H1 (cell line): ENCODE measurements around the gene OSBPL2. TPM values are rescaled to one million over a fixed set of nuclear protein-coding genes. Genes with fewer than 3 reads are reported as not detected.

Experiments used
- CTCF ChIA-PET: fragments of 300-600 bp; sonication (Branson Sonifier 250); formaldehyde crosslinking; loops from one replicate; lab custom pipeline; 2021; ENCODE audit not compliant: partially characterized antibody; lab: Charles Lee
- POLR2A ChIA-PET: fragments of 300-600 bp; sonication (Branson Sonifier 250); formaldehyde crosslinking; loops from one replicate; lab custom pipeline; 2021; ENCODE audit warnings: inconsistent platforms; ENCODE audit not compliant: partially characterized antibody; lab: Charles Lee
- DNase-seq, 2 experiments: peaks; one replicate each; pipeline versions ENCODE4 v3.0.0 to v3.0.0-alpha.2; 2010 to 2022; ENCODE audit warnings: low spot score in 2 of 2, low read depth in 1 of 2, mixed read lengths in 1 of 2
- FAIRE-seq: peaks from 2 replicates; lab custom pipeline; 2011; peaks lifted over from hg19 to GRCh38; lab: Jason Lieb, UNC
- H2AFZ ChIP-seq: 2 replicates; pipeline ENCODE4 v1.8.1; 2012; ENCODE audit warnings: low read length, inconsistent platforms
- H2AK5ac ChIP-seq: 2 replicates; pipeline ENCODE4 v1.6.1; 2013; ENCODE audit warnings: low read depth, low read length
- H2BK120ac ChIP-seq: replicated peaks from 2 replicates; pipeline ENCODE3; 2013; ENCODE audit warnings: low read depth, low read length, inconsistent platforms
- H2BK12ac ChIP-seq: 2 replicates; pipeline ENCODE4 v1.6.1; 2013; ENCODE audit warnings: low read depth, low read length
- H2BK15ac ChIP-seq: 2 replicates; pipeline ENCODE4 v1.6.1; 2013; ENCODE audit warnings: low read length
- H2BK20ac ChIP-seq: 2 replicates; pipeline ENCODE4 v1.6.1; 2013; ENCODE audit warnings: low read length
- H2BK5ac ChIP-seq: 2 replicates; pipeline ENCODE4 v1.6.1; 2013; ENCODE audit warnings: low read depth, low read length
- H3K14ac ChIP-seq: 2 replicates; pipeline ENCODE4 v1.6.1; 2013; ENCODE audit warnings: inconsistent platforms; ENCODE audit not compliant: insufficient read length
- H3K18ac ChIP-seq: 2 replicates; pipeline ENCODE4 v1.6.1; 2013; ENCODE audit warnings: low read length; ENCODE audit errors: extremely low read depth
- H3K23ac ChIP-seq: 2 replicates; pipeline ENCODE4 v1.6.1; 2013; ENCODE audit warnings: inconsistent platforms; ENCODE audit not compliant: insufficient read length
- H3K23me2 ChIP-seq: 2 replicates; pipeline ENCODE4 v1.6.1; 2013; ENCODE audit warnings: low read depth, low read length
- H3K27ac ChIP-seq: 2 replicates; pipeline ENCODE4 v1.6.1; 2011; ENCODE audit warnings: low read depth, low read length, inconsistent platforms
- H3K27me3 ChIP-seq, 4 experiments: replicated peaks in 1 of 4; 1 replicate in 1 of 4; 2 replicates in 3 of 4; pipeline versions ENCODE4 v1.6.1 to v1.8.1; 2011 to 2013; ENCODE audit warnings: low read length in 3 of 4, mild to moderate bottlenecking in 3 of 4, inconsistent platforms in 2 of 4, mixed read lengths in 2 of 4, moderate library complexity in 1 of 4; ENCODE audit not compliant: control insufficient read depth in 3 of 4, insufficient read depth in 3 of 4; ENCODE audit errors: extremely low read depth in 1 of 4
- H3K36me3 ChIP-seq, 4 experiments: 2 replicates each; pipeline versions ENCODE4 v1.6.1 to v1.8.1; 2011 to 2013; ENCODE audit warnings: mild to moderate bottlenecking in 4 of 4, low read length in 3 of 4, moderate library complexity in 2 of 4, control low read depth in 1 of 4, inconsistent platforms in 1 of 4; ENCODE audit not compliant: insufficient read depth in 4 of 4, control insufficient read depth in 2 of 4
- H3K4ac ChIP-seq: replicated peaks from 2 replicates; pipeline ENCODE3; 2013; ENCODE audit warnings: low read length, low read depth, mixed read lengths, inconsistent platforms; ENCODE audit not compliant: insufficient read length
- H3K4me1 ChIP-seq, 4 experiments: replicated peaks in 1 of 4; 1 replicate in 1 of 4; 2 replicates in 3 of 4; pipeline versions ENCODE4 v1.6.1 to v1.8.1; 2011 to 2013; ENCODE audit warnings: low read length in 3 of 4, inconsistent platforms in 2 of 4, mixed read lengths in 1 of 4; ENCODE audit not compliant: insufficient read depth in 4 of 4, control insufficient read depth in 3 of 4
- H3K4me2 ChIP-seq, 2 experiments: 2 replicates each; pipeline versions ENCODE4 v1.6.1 to v1.8.1; 2011 to 2013; ENCODE audit warnings: low read depth in 2 of 2, low read length in 2 of 2, control low read depth in 1 of 2, inconsistent platforms in 1 of 2, mild to moderate bottlenecking in 1 of 2; ENCODE audit not compliant: insufficient read depth in 1 of 2
- H3K4me3 ChIP-seq, 4 experiments: fragments of 200-600, 300-600 bp in 1 of 4; sonication (generic), shearing (Covaris generic), sonication (Bioruptor Twin) in 1 of 4; 2 replicates each; pipeline versions ENCODE4 v1.5.1 to v1.8.1; 2011 to 2016; ENCODE audit warnings: low read length in 4 of 4, low read depth in 3 of 4, control low read depth in 2 of 4, inconsistent platforms in 2 of 4, mild to moderate bottlenecking in 2 of 4, mixed read lengths in 1 of 4, moderate library complexity in 1 of 4; ENCODE audit not compliant: insufficient read depth in 2 of 4; ENCODE audit errors: extremely low read depth in 1 of 4
- H3K56ac ChIP-seq: replicated peaks from 2 replicates; pipeline ENCODE3; 2013; ENCODE audit warnings: low read depth, mild to moderate bottlenecking, mixed read lengths, low read length, inconsistent platforms; ENCODE audit not compliant: insufficient read length
- H3K79me1 ChIP-seq: 2 replicates; pipeline ENCODE4 v1.6.1; 2013; ENCODE audit warnings: low read depth, low read length, control low read depth
- H3K79me2 ChIP-seq, 2 experiments: 2 replicates each; pipeline versions ENCODE4 v1.6.1 to v1.8.1; 2012 to 2013; ENCODE audit warnings: low read length in 2 of 2, mild to moderate bottlenecking in 2 of 2, inconsistent platforms in 1 of 2; ENCODE audit not compliant: insufficient read depth in 2 of 2, control insufficient read depth in 1 of 2
- H3K9ac ChIP-seq, 4 experiments: replicated peaks in 1 of 4; 1 replicate in 1 of 4; 2 replicates in 3 of 4; pipeline versions ENCODE4 v1.6.1 to v1.8.1; 2011 to 2013; ENCODE audit warnings: low read depth in 3 of 4, low read length in 3 of 4, control low read depth in 2 of 4, mild to moderate bottlenecking in 2 of 4, moderate library complexity in 2 of 4, inconsistent platforms in 1 of 4; ENCODE audit errors: extremely low read depth in 1 of 4
- H3K9me3 ChIP-seq, 2 experiments: 2 replicates each; pipeline versions ENCODE4 v1.6.1 to v1.8.1; 2012 to 2013; ENCODE audit warnings: mild to moderate bottlenecking in 2 of 2, moderate library complexity in 2 of 2, control low read depth in 1 of 2, inconsistent platforms in 1 of 2, low read depth in 1 of 2, low read length in 1 of 2, mixed read lengths in 1 of 2; ENCODE audit not compliant: insufficient read depth in 2 of 2
- H4K20me1 ChIP-seq, 2 experiments: replicated peaks in 1 of 2; 2 replicates each; pipeline versions ENCODE3 to v1.8.1; 2011 to 2013; ENCODE audit warnings: inconsistent platforms in 2 of 2, low read length in 2 of 2, mild to moderate bottlenecking in 1 of 2; ENCODE audit not compliant: insufficient read depth in 2 of 2, control insufficient read depth in 1 of 2
- H4K5ac ChIP-seq: 2 replicates; pipeline ENCODE4 v1.6.1; 2013; ENCODE audit warnings: low read length, low read depth, mixed read lengths, inconsistent platforms; ENCODE audit not compliant: insufficient read length
- H4K8ac ChIP-seq: 2 replicates; pipeline ENCODE4 v1.8.0; 2013; ENCODE audit warnings: mild to moderate bottlenecking, moderate library complexity, low read length, inconsistent platforms; ENCODE audit not compliant: insufficient read depth; ENCODE audit errors: extremely low read depth
- H4K91ac ChIP-seq: replicated peaks from 2 replicates; pipeline ENCODE3; 2013; ENCODE audit warnings: low read length, mixed read lengths, inconsistent platforms; ENCODE audit not compliant: insufficient read length
- CTBP2 ChIP-seq: IDR thresholded peaks from 2 replicates; pipeline ENCODE4 v1.7.0; 2011; ENCODE audit warnings: borderline replicate concordance, mild to moderate bottlenecking, moderate library complexity, mixed read lengths, low read length; ENCODE audit not compliant: insufficient read depth, insufficient read length
- POLR2A ChIP-seq, 2 experiments: IDR thresholded peaks; 1 replicate in 1 of 2; 2 replicates in 1 of 2; pipeline ENCODE4 v1.6.1; 2011; ENCODE audit warnings: low read depth in 2 of 2, low read length in 2 of 2, mild to moderate bottlenecking in 2 of 2; ENCODE audit errors: control extremely low read depth in 1 of 2
- POLR2AphosphoS5 ChIP-seq: IDR thresholded peaks from 2 replicates; pipeline ENCODE4 v1.6.1; 2011; ENCODE audit warnings: low read depth, low read length
- WGBS, 2 experiments: shearing (Covaris generic) in 1 of 2; methylation state at CpG; one replicate each; pipeline versions ENCODE4 v1.1.6 to v1.1.7; 2013 to 2015; ENCODE audit warnings: low lambda C conversion rate in 2 of 2, mixed read lengths in 2 of 2, inconsistent platforms in 1 of 2, low coverage in 1 of 2, missing lambda C conversion rate in 1 of 2; ENCODE audit not compliant: insufficient replicate concordance in 2 of 2, insufficient coverage in 1 of 2, insufficient read length in 1 of 2; ENCODE audit errors: extremely low coverage in 1 of 2, missing lambda C conversion rate in 1 of 2; 5-methylcytosine and 5-hydroxymethylcytosine counted together
- polyA plus RNA-seq, 7 experiments: library from polyadenylated mRNA; depleted of rRNA in 3 of 7; stranded (reverse) in 5 of 7; unstranded in 2 of 7; fragments of >200 nt in 5 of 7; fragments of 200-250 nt in 2 of 7; gene quantifications; 1 replicate in 5 of 7; 2 replicates in 1 of 7; 4 replicates in 1 of 7; pipeline versions ENCODE4 v1.2.1 to v1.2.3, GENCODE V29; 2011 to 2013; ENCODE audit warnings: missing spikeins in 2 of 7, mixed read lengths in 2 of 7
- total RNA-seq: library from RNA; stranded (reverse); fragmentation: NEBNext Ultra II Directional; extraction: Animal tissue kit (Norgen Biotek cat#: 25700); gene quantifications from 2 replicates; pipeline ENCODE4 v1.2.1, GENCODE V29; 2021

OSBPL2 gene
- total and polyA plus RNA-seq, 2 of the 8 experiments (the other 6 are each of a cell fraction or from before 2014, with no cell fraction given) = 11.7 to 42.4 TPM

- H3K4me2 ChIP-seq = no peak overlapping the region
- peak overlapping the region; percentile 79 for H4K8ac ChIP-seq
- peaks cover 18 to 31% of the 10 kb centered on the region in 2 experiments; a peak in 3 of 4 replicates for H3K79me2 ChIP-seq
- peaks cover 30 to 77% (median 61%) of the 10 kb centered on the region in 4 experiments for H3K36me3 ChIP-seq
- peaks cover 13% of the 10 kb centered on the region for H3K79me1 ChIP-seq
- H2BK20ac ChIP-seq = no peak overlapping the region
- no peak overlapping the region for H4K91ac ChIP-seq
- no peak overlapping the region for H3K56ac ChIP-seq
- 95% methylated on average over 40 of the region's 42 CpGs; no CpG with 5 or more reads in 1 of the 2 experiments for WGBS, 2 experiments
- H2AFZ ChIP-seq = no peak overlapping the region
- H4K5ac ChIP-seq = no peak overlapping the region
- H2AK5ac ChIP-seq = no peak overlapping the region
- FAIRE-seq (no peak), DNase-seq (no peak)
- no peak overlapping the region for H3K14ac ChIP-seq
- H4K20me1 ChIP-seq = peaks cover 34 to 54% of the 10 kb centered on the region in 2 experiments
- H2BK15ac ChIP-seq = no peak overlapping the region
- H3K27ac ChIP-seq = no peak overlapping the region
- no peak overlapping the region for H3K4me3 ChIP-seq
- H2BK120ac ChIP-seq = no peak overlapping the region
- ChIA-PET CTCF (interaction anchor here (1.0 to 3.2 kb wide), 7 partner anchors 19 to 96 kb away, joined by 3 to 15 read pairs (median 5); no protein-coding TSS in a partner anchor), POLR2A (interaction anchor here (0.9 to 14.6 kb wide), 13 partner anchors 8 to 81 kb away, joined by 3 to 170 read pairs (median 15); partner anchors contain the start of genes LAMA5 and RPS21)
- TF ChIP-seq POLR2AphosphoS5 (peak; percentile 47), POLR2A (IDR thresholded peaks at IDR 0.05; ENCODE audit: control extremely low read depth in 1 of 2, low read depth in 2 of 2, low read length in 2 of 2) (peak in 1 of 2 experiments; percentile 43; a peak in 1 of 3 replicates), CTBP2 (no peak)
- H3K18ac ChIP-seq = no peak overlapping the region
- H3K4me1 ChIP-seq = peaks cover 0 to 9% (median 4%) of the 10 kb centered on the region in 4 experiments; a peak in 5 of 7 replicates
- H3K27me3 ChIP-seq = no peaks in the 10 kb centered on the region
- no peak overlapping the region for H3K23ac ChIP-seq
- no peak overlapping the region for H2BK12ac ChIP-seq
- peaks cover 8% of the 10 kb centered on the region; the same call in 1 of the 2 replicates for H3K23me2 ChIP-seq
- no peaks in the 10 kb centered on the region for H3K9me3 ChIP-seq
- no peak overlapping the region for H3K9ac ChIP-seq
- H3K4ac ChIP-seq = no peak overlapping the region
- H2BK5ac ChIP-seq = 0 out of 2 replicates have a peak overlapping the region, but pooled peaks have one; percentile 16
Measured at GRCh38 chr20:62307226-62308101, 69.1 kb downstream of the OSBPL2 start.
